ENCODE results near the gene PPP1R9B. TPM values are rescaled to one million over a fixed set of nuclear protein-coding genes. Genes with fewer than 3 reads are reported as not detected.

The PPP1R9B gene
- total RNA-seq, 1 experiment from 2014 or later = 112 TPM

DNA sequence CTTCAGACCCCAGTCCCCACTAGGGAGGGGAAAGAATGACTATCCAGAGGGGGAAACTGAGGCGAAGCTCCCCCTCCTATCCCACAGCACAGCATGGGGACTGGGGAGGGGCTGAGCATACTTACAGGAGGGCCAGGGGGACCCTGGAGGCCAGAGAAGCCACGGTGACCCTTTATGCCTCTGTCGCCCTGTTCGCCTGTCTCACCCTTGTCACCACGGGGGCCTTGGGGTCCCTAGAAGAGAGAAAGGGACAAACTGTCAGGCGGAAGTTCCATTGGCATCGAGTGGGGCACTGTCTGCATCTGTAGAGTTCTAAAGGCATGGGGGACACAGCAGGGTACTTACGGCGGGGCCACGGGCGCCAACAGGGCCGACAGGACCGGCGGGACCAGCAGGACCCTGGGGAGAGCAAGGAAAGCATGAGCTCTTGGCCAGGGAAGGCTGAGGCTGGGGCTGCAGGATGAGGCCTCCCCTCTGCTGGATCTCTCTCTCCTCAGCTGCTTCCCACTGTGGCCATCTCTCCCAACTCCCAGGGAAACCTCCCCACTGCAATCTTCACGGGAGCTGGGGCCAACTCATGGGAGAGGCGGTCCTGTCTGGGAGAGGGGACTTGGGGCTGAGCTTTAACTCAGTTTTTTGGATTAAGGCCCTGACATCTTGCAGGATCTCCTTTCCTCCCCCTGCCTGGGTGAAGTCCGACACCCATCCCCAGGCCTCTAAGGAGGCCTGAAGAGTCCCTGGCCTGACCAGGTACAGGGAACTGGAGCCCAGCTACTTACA lies 37.5 kb upstream of the PPP1R9B start:
- no peak overlapping the region for H3K4me3 ChIP-seq (replicated peaks in 1 of 2; ENCODE audit: low read depth in 1 of 2, low read length in 2 of 2)
- intact Hi-C loops (cut with micrococcal nuclease) = no loop called here
- H3K27ac ChIP-seq (ENCODE audit: low read depth, low read length) = no peak overlapping the region
- CTCF ChIA-PET = no interaction called here
- H3K79me2 ChIP-seq (ENCODE audit: insufficient read depth, low read length) = no peaks in the 10 kb centered on the region
- peaks cover 0 to 19% of the 10 kb centered on the region in 2 experiments; a peak in 2 of 4 replicates for H3K36me3 ChIP-seq (ENCODE audit: control insufficient read depth in 1 of 2, insufficient read depth in 2 of 2, low read length in 2 of 2)
- H2AFZ ChIP-seq (ENCODE audit: low read depth, low read length, poor library complexity, severe bottlenecking) = no peak overlapping the region
- no peaks in the 10 kb centered on the region for H3K9me3 ChIP-seq (ENCODE audit: control insufficient read depth in 1 of 2, insufficient read depth in 1 of 2, low read depth in 1 of 2, low read length in 2 of 2)
- ATAC-seq (no peak), DNase-seq (ENCODE audit: low read depth, low spot score) (no peak)
- no peaks in the 10 kb centered on the region for H3K4me1 ChIP-seq (ENCODE audit: control insufficient read depth in 1 of 2, insufficient read depth in 2 of 2, low read length in 2 of 2)
- TF ChIP-seq ELF1 (IDR thresholded peaks at IDR 0.05; ENCODE audit: borderline replicate concordance, low read depth) (no peak), TCF7L2 (IDR thresholded peaks at IDR 0.05; ENCODE audit: borderline replicate concordance, extremely low read depth, insufficient read depth, insufficient read length) (no peak), FOSL1 (IDR thresholded peaks at IDR 0.05; ENCODE audit: low read depth) (no peak), POLR2A (IDR thresholded peaks at IDR 0.05; ENCODE audit: borderline replicate concordance, extremely low read depth, insufficient read depth, insufficient read length) (no peak), CBX3 (IDR thresholded peaks at IDR 0.05; ENCODE audit: low read depth) (no peak), ZFX (IDR thresholded peaks at IDR 0.05) (no peak), EZH2 (IDR thresholded peaks at IDR 0.05) (no peak), ZNF274 (IDR thresholded peaks at IDR 0.05; ENCODE audit: low read depth, low read length) (no peak), SP1 (IDR thresholded peaks at IDR 0.05; ENCODE audit: low read depth) (no peak), EZH2phosphoT487 (IDR thresholded peaks at IDR 0.05; ENCODE audit: borderline replicate concordance) (no peak), EGR1 (IDR thresholded peaks at IDR 0.05; ENCODE audit: low read depth) (no peak), CEBPB (IDR thresholded peaks at IDR 0.05; ENCODE audit: low read depth) (no peak), SIN3A (IDR thresholded peaks at IDR 0.05; ENCODE audit: low read depth) (no peak), JUND (IDR thresholded peaks at IDR 0.05) (no peak), SRF (IDR thresholded peaks at IDR 0.05; ENCODE audit: low read depth) (no peak), POLR2AphosphoS5 (IDR thresholded peaks at IDR 0.05; ENCODE audit: low read depth, low read length) (no peak)
- TF ChIP-seq, protein P1, sequence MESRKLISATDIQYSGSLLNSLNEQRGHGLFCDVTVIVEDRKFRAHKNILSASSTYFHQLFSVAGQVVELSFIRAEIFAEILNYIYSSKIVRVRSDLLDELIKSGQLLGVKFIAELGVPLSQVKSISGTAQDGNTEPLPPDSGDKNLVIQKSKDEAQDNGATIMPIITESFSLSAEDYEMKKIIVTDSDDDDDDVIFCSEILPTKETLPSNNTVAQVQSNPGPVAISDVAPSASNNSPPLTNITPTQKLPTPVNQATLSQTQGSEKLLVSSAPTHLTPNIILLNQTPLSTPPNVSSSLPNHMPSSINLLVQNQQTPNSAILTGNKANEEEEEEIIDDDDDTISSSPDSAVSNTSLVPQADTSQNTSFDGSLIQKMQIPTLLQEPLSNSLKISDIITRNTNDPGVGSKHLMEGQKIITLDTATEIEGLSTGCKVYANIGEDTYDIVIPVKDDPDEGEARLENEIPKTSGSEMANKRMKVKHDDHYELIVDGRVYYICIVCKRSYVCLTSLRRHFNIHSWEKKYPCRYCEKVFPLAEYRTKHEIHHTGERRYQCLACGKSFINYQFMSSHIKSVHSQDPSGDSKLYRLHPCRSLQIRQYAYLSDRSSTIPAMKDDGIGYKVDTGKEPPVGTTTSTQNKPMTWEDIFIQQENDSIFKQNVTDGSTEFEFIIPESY (IDR thresholded peaks at IDR 0.05; ENCODE audit: extremely low read depth, insufficient replicate concordance, low read length) = no peak
- TF ChIP-seq, protein P2, sequence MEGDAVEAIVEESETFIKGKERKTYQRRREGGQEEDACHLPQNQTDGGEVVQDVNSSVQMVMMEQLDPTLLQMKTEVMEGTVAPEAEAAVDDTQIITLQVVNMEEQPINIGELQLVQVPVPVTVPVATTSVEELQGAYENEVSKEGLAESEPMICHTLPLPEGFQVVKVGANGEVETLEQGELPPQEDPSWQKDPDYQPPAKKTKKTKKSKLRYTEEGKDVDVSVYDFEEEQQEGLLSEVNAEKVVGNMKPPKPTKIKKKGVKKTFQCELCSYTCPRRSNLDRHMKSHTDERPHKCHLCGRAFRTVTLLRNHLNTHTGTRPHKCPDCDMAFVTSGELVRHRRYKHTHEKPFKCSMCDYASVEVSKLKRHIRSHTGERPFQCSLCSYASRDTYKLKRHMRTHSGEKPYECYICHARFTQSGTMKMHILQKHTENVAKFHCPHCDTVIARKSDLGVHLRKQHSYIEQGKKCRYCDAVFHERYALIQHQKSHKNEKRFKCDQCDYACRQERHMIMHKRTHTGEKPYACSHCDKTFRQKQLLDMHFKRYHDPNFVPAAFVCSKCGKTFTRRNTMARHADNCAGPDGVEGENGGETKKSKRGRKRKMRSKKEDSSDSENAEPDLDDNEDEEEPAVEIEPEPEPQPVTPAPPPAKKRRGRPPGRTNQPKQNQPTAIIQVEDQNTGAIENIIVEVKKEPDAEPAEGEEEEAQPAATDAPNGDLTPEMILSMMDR (IDR thresholded peaks at IDR 0.05 in 2 of 3, conservative IDR thresholded peaks at IDR 0.05 in 1 of 3; ENCODE audit: borderline replicate concordance in 1 of 3, insufficient read depth in 1 of 3, low read depth in 2 of 3, low read length in 2 of 3) = no peak
- TF ChIP-seq, protein P3, sequence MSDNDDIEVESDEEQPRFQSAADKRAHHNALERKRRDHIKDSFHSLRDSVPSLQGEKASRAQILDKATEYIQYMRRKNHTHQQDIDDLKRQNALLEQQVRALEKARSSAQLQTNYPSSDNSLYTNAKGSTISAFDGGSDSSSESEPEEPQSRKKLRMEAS (IDR thresholded peaks at IDR 0.05) = no peak
- TF ChIP-seq, protein P4, sequence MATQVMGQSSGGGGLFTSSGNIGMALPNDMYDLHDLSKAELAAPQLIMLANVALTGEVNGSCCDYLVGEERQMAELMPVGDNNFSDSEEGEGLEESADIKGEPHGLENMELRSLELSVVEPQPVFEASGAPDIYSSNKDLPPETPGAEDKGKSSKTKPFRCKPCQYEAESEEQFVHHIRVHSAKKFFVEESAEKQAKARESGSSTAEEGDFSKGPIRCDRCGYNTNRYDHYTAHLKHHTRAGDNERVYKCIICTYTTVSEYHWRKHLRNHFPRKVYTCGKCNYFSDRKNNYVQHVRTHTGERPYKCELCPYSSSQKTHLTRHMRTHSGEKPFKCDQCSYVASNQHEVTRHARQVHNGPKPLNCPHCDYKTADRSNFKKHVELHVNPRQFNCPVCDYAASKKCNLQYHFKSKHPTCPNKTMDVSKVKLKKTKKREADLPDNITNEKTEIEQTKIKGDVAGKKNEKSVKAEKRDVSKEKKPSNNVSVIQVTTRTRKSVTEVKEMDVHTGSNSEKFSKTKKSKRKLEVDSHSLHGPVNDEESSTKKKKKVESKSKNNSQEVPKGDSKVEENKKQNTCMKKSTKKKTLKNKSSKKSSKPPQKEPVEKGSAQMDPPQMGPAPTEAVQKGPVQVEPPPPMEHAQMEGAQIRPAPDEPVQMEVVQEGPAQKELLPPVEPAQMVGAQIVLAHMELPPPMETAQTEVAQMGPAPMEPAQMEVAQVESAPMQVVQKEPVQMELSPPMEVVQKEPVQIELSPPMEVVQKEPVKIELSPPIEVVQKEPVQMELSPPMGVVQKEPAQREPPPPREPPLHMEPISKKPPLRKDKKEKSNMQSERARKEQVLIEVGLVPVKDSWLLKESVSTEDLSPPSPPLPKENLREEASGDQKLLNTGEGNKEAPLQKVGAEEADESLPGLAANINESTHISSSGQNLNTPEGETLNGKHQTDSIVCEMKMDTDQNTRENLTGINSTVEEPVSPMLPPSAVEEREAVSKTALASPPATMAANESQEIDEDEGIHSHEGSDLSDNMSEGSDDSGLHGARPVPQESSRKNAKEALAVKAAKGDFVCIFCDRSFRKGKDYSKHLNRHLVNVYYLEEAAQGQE (IDR thresholded peaks at IDR 0.05; ENCODE audit: low read depth) = no peak
- H3K4me2 ChIP-seq (ENCODE audit: low read length) = no peak overlapping the region
- no peaks in the 10 kb centered on the region for H3K27me3 ChIP-seq (ENCODE audit: insufficient read depth, low read length)
- BruUV-seq (replicated peaks) = no TSS peak
- RAD21 ChIA-PET (ENCODE audit: low non-redundant PET in 1 of 2, low total read pairs in 2 of 2, uncharacterized antibody in 2 of 2, unreplicated experiment in 2 of 2) = no interaction called here
- H4K20me1 ChIP-seq (ENCODE audit: insufficient read depth) = no peaks in the 10 kb centered on the region
- no peaks in the 10 kb centered on the region for H3K9me2 ChIP-seq (ENCODE audit: insufficient read depth)
- H3K9ac ChIP-seq (ENCODE audit: low read length) = no peak overlapping the region
- POLR2A ChIA-PET = no interaction called here

Measured in HCT116 (cell line).